GM18519 (cell line): ENCODE results near the gene UTP4.
"Not testable (repeated sequence)": the region's sequence is repeated elsewhere in the genome, so short reads cannot be mapped to it uniquely, and the experiment has no call there.

Experiments
- ATAC-seq: cut with Tn5 transposase; IDR thresholded peaks from one replicate; pipeline ENCODE4 v1.9.1; 2021; ENCODE audit warnings: mild to moderate bottlenecking, moderate library complexity; ENCODE audit not compliant: unreplicated experiment, low FRiP score

The UTP4 gene

GRCh38 chr16:69126801-69127200, 5.6 kb upstream of the UTP4 start:
- ATAC-seq = not testable (repeated sequence)

- no peak for ATAC-seq
Measured at GRCh38 chr16:69127966-69128510, 4.4 kb upstream of the UTP4 start.

- ATAC-seq = no peak
Measured at GRCh38 chr16:69130461-69130860, 2.0 kb upstream of the UTP4 start.

DNA sequence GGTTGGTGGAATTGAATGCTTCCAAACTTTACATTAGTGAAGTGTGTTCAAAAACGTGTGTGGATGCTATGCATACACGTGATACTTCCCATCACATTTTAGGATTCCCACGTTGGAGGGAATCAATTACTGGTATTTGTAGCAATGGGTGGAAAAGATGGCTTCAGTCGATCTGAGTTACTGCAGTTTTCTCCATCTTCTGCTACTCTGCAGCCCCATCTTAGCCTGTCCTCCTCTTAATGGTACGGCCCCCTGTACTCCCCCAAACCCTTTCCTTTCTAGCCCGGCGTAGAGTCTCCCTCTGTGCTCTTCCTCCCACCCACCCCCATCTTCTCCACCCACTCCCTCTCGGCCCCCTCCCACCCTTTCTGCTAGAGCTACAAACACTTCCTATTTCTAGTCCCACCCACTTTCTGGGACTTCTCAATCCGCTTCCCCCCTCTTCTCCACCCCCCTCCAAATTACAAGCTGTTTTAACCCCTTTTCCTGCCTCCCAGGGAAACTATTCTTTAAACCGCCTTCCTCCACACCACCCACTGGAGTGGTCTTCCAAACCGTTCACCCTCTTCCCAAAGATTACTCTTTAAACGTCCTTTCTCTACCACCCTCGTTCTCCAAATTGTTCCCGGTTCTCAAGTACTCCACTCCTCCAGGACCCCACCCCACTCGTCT, 1.1 kb upstream of the UTP4 start:
- ATAC-seq = no peak

DNA sequence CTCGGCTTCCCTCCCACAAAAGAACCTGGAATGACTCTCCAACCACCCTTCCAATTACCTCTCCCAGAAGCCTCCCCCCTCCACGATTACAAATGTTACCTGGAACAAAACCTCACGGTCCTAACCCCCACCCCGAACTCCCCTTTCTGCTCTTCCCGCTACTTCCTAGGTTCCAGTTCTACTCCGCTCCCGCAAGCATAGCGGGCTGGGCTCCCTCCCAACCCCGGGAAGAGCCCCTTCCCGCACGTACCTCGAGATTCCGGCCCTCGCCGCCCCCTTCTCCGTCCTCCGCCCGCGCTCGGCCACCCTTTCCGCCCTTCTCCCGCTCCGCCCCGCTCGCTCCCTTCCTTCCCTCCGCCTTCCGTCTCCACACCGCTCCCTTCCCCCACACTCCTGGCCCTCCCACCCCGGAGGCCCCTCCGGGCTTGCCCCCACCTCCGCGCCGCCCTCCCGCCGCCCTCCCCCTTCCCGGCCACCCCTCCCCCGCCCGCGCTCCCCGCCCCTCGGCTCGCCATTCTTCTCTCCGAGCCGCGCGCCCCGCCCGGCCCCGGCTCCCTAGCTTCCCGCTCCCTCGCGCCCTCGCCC, 518 bp upstream of the UTP4 start:
- ATAC-seq = peak; percentile 25

DNA sequence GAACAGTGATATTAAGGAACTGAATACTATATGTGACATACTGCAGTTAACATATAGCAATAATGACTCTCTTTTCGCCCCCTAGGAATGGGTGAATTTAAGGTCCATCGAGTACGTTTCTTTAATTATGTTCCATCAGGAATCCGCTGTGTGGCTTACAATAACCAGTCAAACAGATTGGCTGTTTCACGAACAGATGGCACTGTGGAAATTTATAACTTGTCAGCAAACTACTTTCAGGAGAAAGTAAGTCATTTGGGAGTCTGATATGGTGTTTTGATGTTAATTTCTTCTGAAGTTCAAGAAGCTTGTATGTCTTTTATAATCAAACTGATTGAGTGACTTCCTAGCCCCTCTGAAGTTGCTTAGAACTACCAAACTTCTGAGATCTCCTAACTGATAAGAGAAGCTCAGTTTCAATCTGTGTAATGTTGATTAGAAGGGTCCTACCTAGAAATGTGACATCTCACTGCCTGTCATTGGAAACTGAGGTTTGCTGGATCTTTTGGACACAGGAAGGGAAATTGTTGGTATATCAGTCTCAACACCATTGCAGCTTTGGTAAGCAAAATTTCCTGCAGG, 1.0 kb downstream of the UTP4 start:
- no peak for ATAC-seq

DNA sequence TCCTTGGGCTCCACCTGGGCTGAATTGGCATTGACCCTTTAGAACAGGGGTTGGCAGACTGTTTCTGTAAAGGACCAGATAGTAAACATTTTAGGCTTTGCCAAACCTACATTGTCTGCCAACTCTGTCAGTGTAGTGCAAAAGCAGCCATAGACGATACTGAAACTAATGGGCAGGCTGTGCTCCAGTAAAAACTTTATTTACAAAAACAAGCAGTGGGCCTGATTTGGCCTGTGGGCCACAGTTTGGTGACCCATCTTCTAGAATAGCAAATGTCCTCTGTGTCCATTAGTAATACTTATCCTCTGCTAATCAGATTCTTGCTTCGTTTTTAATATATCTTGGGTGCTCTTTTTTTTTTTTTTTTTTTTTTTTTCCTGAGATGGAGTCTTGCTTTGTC, 6.2 kb downstream of the UTP4 start:
- no peak for ATAC-seq

DNA sequence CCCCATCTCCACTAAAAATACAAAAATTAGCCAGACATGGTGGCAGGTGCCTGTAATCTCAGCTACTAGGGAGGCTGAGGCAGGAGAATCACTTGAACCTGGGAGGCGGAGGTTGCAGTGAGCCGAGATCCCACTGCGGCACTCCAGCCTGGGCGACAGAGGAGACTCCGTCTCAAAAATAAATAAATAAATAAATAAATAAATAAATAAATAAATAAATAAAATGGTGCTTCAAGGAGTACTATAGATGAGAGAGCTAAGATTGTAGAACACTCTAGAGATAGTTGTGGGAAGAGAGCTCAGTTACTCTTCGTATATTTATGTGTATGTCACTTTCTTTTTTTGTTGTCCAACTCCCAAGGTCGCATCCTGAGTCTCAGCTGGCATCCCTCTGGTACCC, 7.0 kb downstream of the UTP4 start:
- ATAC-seq = not testable (repeated sequence)

GRCh38 chr16:69141014-69141413, 8.6 kb downstream of the UTP4 start:
- ATAC-seq = no peak

GRCh38 chr16:69141936-69142335, 9.5 kb downstream of the UTP4 start:
- ATAC-seq = no peak

- ATAC-seq = no peak
Measured at GRCh38 chr16:69143116-69143515, 10.7 kb downstream of the UTP4 start.

DNA sequence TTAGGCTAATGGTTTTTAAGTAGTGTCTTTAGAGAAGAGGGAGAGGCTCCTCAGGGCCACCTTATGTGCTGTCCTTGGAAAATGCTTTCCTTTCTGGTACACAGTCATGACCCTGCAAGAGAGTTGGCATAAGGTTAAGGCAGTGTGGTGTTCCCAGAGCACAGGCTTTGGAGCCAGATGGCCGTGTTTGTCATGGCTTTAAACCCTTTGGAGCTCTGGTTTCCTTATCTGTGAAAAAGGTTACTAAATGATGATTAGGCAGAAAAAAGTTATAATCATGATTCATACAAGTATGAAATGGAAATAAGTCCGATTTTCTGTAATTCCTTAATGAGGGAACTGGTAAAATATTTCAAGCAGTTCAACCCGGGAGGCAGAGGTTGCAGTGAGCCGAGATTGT, 13.2 kb downstream of the UTP4 start:
- no peak for ATAC-seq

DNA sequence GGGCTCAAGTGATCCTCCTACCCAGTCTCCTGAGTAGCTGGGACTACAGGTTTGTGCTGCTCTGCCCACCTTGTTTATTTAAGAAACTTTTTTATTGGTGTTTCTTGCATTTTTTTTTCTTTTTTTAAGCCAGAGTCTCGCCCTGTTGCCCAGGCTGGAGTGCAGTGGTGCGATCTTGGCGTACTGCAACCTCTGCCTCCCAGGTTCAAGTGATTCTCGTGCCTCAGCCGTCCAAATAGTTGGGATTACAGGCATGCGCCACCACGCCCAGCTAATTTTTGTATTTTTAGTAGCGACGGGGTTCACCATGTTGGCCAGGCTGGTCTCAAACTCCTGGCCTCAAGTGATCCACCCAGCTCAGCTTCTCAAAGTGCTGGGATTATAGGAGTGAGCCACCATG, 17.2 kb downstream of the UTP4 start:
- ATAC-seq = not testable (repeated sequence)

DNA sequence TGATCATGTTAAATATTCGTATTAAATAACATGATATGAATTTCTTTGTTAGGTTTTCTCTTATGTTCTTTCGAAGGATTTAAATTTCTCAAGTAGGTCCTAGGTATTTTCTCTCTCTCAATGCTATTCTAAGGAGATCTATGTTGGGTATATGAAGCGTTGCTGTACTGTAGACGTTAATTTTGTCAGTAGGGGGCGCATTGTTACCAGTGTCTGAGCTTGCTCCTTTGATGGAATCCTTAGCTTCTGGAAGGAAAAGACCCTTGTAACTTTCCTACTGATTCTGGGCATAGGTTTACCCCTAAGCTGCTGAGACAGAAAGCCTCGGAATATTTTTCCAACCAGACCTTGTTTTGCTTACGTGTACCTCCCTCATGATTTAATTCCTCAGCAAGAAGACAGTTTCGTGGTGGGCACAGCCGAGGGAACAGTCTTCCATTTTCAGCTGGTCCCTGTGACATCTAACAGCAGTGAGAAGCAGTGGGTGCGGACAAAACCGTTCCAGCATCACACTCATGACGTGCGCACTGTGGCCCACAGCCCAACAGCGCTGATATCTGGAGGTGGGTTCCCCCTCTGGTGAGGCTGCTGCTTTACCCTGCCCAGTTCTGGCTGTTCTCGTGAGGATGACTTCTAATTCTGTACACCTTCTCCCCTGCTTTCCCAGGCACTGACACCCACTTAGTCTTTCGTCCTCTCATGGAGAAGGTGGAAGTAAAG, 17.9 kb downstream of the UTP4 start:
- no peak for ATAC-seq

- ATAC-seq = no peak
Measured at GRCh38 chr16:69157196-69157595, 24.7 kb downstream of the UTP4 start.

GRCh38 chr16:69160192-69160591, 27.7 kb downstream of the UTP4 start:
- ATAC-seq = no peak

DNA sequence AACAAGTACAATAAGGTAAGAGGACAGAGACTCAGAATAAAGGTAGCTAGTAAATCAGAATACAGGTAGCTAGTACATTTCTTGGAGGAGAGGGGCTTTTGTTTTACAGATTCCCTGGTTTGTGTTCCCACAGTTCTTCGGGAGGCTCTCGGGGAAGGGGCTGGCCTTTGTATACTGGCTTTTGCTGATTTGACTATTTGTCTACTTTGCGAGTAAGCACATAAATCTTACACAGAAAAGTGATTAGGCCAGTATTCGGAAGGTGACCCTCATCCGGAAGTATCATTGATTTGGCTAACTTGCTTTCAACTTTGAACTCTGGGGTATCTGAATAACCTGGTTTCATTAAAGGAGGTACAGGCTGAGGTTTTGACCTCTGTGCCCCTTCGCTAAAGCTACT, 33.1 kb downstream of the UTP4 start:
- no peak for ATAC-seq

- no peak for ATAC-seq
Measured at GRCh38 chr16:69166221-69166833, 33.9 kb downstream of the UTP4 start.

DNA sequence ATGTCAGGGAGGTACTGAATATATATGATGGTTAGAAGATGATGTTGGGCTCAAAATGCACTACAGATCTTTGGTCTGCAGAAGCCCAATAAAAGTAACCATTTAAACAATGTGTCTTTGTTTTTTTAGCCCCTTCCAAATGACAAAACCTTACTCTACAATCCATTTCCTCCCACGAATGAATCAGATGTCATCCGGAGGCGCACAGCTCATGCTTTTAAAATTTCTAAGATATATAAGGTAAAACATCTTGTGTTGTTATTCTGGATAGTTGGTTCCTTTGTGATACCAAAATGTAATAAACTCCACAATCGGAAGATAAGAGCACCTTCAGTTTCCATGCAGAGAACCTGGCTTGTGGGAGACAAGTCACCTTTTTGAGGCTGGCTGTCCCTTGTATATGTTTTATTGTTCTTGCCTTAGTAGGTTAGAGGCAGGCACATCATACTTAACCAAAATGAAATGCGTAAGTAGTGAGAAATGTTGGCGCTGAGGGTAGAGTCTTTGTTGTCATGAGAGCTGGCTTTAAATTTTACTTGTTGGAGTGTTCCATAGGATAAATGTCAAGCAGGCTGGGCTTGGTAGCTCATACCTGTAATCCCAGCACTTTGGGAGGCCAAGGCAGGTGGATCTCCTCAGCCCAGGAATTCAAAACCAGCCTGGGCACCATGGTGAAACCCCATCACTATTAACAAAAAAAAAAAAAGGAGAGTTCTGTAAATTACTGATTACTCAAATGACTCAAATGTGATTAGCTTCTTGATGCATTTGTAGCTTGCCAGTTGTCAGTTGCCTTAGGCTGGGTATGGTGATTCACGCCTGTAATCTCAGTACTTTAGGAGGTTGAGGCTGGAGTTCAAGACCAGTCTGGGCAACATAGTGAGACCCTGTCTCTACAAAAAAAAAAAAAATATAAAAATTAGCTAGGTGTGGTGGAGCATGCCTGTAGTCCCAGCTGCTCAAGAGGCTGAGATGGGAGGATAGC, 34.8 kb downstream of the UTP4 start:
- no peak for ATAC-seq

GRCh38 chr16:69169051-69169450, 36.6 kb downstream of the UTP4 start:
- no peak for ATAC-seq
